ENCODE data around the gene SERGEF. TPM values are rescaled to one million over a fixed set of nuclear protein-coding genes. Genes with fewer than 3 reads are reported as not detected.
"Not testable (repeated sequence)": the region's sequence is repeated elsewhere in the genome, so short reads cannot be mapped to it uniquely, and the experiment has no call there.

The SERGEF gene
- total RNA-seq, 1 experiment from 2014 or later = 19.0 TPM

- H3K4me3 ChIP-seq = no peak overlapping the region
- no peaks in the 10 kb centered on the region for H3K27me3 ChIP-seq
- no peaks in the 10 kb centered on the region for H3K9me3 ChIP-seq
- DNase-seq = no peak
- H3K36me3 ChIP-seq = no peaks in the 10 kb centered on the region
Measured at GRCh38 chr11:17901481-17901880, 111.4 kb downstream of the SERGEF start.

- Histone ChIP-seq H3K4me3 (no peak overlapping the region), H3K27me3 (no peaks in the 10 kb centered on the region), H3K36me3 (no peaks in the 10 kb centered on the region), H3K9me3 (no peaks in the 10 kb centered on the region)
- no peak for DNase-seq
Measured at GRCh38 chr11:17898782-17899181, 114.1 kb downstream of the SERGEF start.

- Histone ChIP-seq H3K36me3 (no peaks in the 10 kb centered on the region), H3K4me3 (no peak overlapping the region), H3K9me3 (no peaks in the 10 kb centered on the region), H3K27me3 (no peaks in the 10 kb centered on the region)
- DNase-seq = no peak
Measured at GRCh38 chr11:17898071-17898470, 114.8 kb downstream of the SERGEF start.

GRCh38 chr11:17897495-17897894, 115.4 kb downstream of the SERGEF start:
- no peaks in the 10 kb centered on the region for H3K27me3 ChIP-seq
- no peaks in the 10 kb centered on the region for H3K9me3 ChIP-seq
- H3K4me3 ChIP-seq = no peak overlapping the region
- no peaks in the 10 kb centered on the region for H3K36me3 ChIP-seq
- no peak for DNase-seq

GRCh38 chr11:17896496-17897151, 116.2 kb downstream of the SERGEF start:
- not testable (repeated sequence) for H3K4me3 ChIP-seq, H3K27me3 ChIP-seq, DNase-seq, H3K9me3 ChIP-seq, H3K36me3 ChIP-seq

- Histone ChIP-seq H3K36me3 (no peaks in the 10 kb centered on the region), H3K27me3 (no peaks in the 10 kb centered on the region), H3K9me3 (no peaks in the 10 kb centered on the region), H3K4me3 (no peak overlapping the region)
- DNase-seq = no peak
Measured at GRCh38 chr11:17894929-17895658, 117.8 kb downstream of the SERGEF start.

- Histone ChIP-seq H3K4me3 (no peak overlapping the region), H3K9me3 (no peaks in the 10 kb centered on the region), H3K27me3 (no peaks in the 10 kb centered on the region), H3K36me3 (no peaks in the 10 kb centered on the region)
- no peak for DNase-seq
Measured at GRCh38 chr11:17892409-17892808, 120.4 kb downstream of the SERGEF start.

GRCh38 chr11:17890325-17890724, 122.5 kb downstream of the SERGEF start:
- Histone ChIP-seq H3K36me3 (no peaks in the 10 kb centered on the region), H3K27me3 (no peaks in the 10 kb centered on the region), H3K4me3 (no peak overlapping the region), H3K9me3 (no peaks in the 10 kb centered on the region)
- DNase-seq = no peak

- DNase-seq = no peak
- Histone ChIP-seq H3K4me3 (no peak overlapping the region), H3K9me3 (no peaks in the 10 kb centered on the region), H3K36me3 (no peaks in the 10 kb centered on the region), H3K27me3 (no peaks in the 10 kb centered on the region)
Measured at GRCh38 chr11:17887779-17888178, 125.1 kb downstream of the SERGEF start.

GRCh38 chr11:17883946-17884345, 128.9 kb downstream of the SERGEF start:
- Histone ChIP-seq H3K9me3 (no peaks in the 10 kb centered on the region), H3K36me3 (no peaks in the 10 kb centered on the region), H3K27me3 (no peaks in the 10 kb centered on the region), H3K4me3 (no peak overlapping the region)
- no peak for DNase-seq

- H3K9me3 ChIP-seq = no peaks in the 10 kb centered on the region
- DNase-seq = no peak
- no peaks in the 10 kb centered on the region for H3K27me3 ChIP-seq
- H3K4me3 ChIP-seq = no peak overlapping the region
- H3K36me3 ChIP-seq = no peaks in the 10 kb centered on the region
Measured at GRCh38 chr11:17883057-17883456, 129.8 kb downstream of the SERGEF start.

- Histone ChIP-seq H3K4me3 (no peak overlapping the region), H3K9me3 (no peaks in the 10 kb centered on the region), H3K36me3 (no peaks in the 10 kb centered on the region), H3K27me3 (no peaks in the 10 kb centered on the region)
- DNase-seq = no peak
Measured at GRCh38 chr11:17878743-17879142, 134.1 kb downstream of the SERGEF start.

- no peak overlapping the region for H3K4me3 ChIP-seq
- H3K36me3 ChIP-seq = no peaks in the 10 kb centered on the region
- no peak for DNase-seq
- no peaks in the 10 kb centered on the region for H3K27me3 ChIP-seq
- H3K9me3 ChIP-seq = no peaks in the 10 kb centered on the region
Measured at GRCh38 chr11:17877886-17878285, 135.0 kb downstream of the SERGEF start.

GRCh38 chr11:17876827-17877226, 136.0 kb downstream of the SERGEF start:
- Histone ChIP-seq H3K9me3 (no peaks in the 10 kb centered on the region), H3K4me3 (no peak overlapping the region), H3K27me3 (no peaks in the 10 kb centered on the region), H3K36me3 (no peaks in the 10 kb centered on the region)
- no peak for DNase-seq

- Histone ChIP-seq H3K9me3 (no peaks in the 10 kb centered on the region), H3K36me3 (no peaks in the 10 kb centered on the region), H3K4me3 (no peak overlapping the region), H3K27me3 (no peaks in the 10 kb centered on the region)
- DNase-seq = no peak
Measured at GRCh38 chr11:17875891-17876290, 137.0 kb downstream of the SERGEF start.

GRCh38 chr11:17873586-17873985, 139.3 kb downstream of the SERGEF start:
- Histone ChIP-seq H3K36me3 (no peaks in the 10 kb centered on the region), H3K9me3 (no peaks in the 10 kb centered on the region), H3K27me3 (no peaks in the 10 kb centered on the region), H3K4me3 (no peak overlapping the region)
- no peak for DNase-seq

- not testable (repeated sequence) for H3K36me3 ChIP-seq, DNase-seq, H3K27me3 ChIP-seq, H3K4me3 ChIP-seq, H3K9me3 ChIP-seq
Measured at GRCh38 chr11:17868398-17868797, 144.4 kb downstream of the SERGEF start.

GRCh38 chr11:17867341-17867740, 145.5 kb downstream of the SERGEF start:
- no peaks in the 10 kb centered on the region for H3K36me3 ChIP-seq
- DNase-seq = no peak

More at GRCh38 chr11:17867341-17867740, 145.5 kb downstream of the SERGEF start:
- H3K9me3 ChIP-seq = no peaks in the 10 kb centered on the region
- H3K4me3 ChIP-seq = no peak overlapping the region
- no peaks in the 10 kb centered on the region for H3K27me3 ChIP-seq
